SK-N-MC (cell line): ENCODE data around the gene ZG16B.

ENCODE experiments used
- DNase-seq: peaks from one replicate; pipeline ENCODE4 v3.0.0-alpha.2; 2011; ENCODE audit warnings: low read depth, low spot score
- H3K27ac ChIP-seq: fragments of 200-600 bp; sonication (generic); 2 replicates; pipeline ENCODE4 v1.5.1; 2016; ENCODE audit warnings: mixed run types
- H3K36me3 ChIP-seq: fragments of 200-600 bp; sonication (generic); 2 replicates; pipeline ENCODE4 v1.6.1; 2017; ENCODE audit warnings: antibody characterized with exemption, low read length, mixed read lengths; ENCODE audit not compliant: insufficient read depth
- H3K4me3 ChIP-seq: fragments of 200-600 bp; sonication (generic); 2 replicates; pipeline ENCODE4 v1.5.1; 2016
- H3K9ac ChIP-seq: fragments of 200-600 bp; sonication (generic); 2 replicates; pipeline ENCODE4 v1.8.0; 2017; ENCODE audit warnings: mixed run types, mixed read lengths; ENCODE audit not compliant: insufficient read length
- H3K9me3 ChIP-seq: fragments of 200-600 bp; sonication (generic); 2 replicates; pipeline ENCODE4 v1.6.1; 2017; ENCODE audit warnings: low read depth, mild to moderate bottlenecking, antibody characterized with exemption, low read length, moderate library complexity, mixed read lengths
- EZH2 ChIP-seq: fragments of 200-600 bp; sonication (generic); IDR thresholded peaks from one replicate; pipeline ENCODE4 v1.6.1; 2017; ENCODE audit warnings: antibody characterized with exemption
- FOXP2 ChIP-seq: optimal IDR thresholded peaks from 2 replicates; pipeline ENCODE3; 2011; ENCODE audit warnings: mild to moderate bottlenecking, moderate library complexity; ENCODE audit not compliant: insufficient read depth; ENCODE audit errors: extremely low read length, control extremely low read depth
- POLR2AphosphoS5 ChIP-seq: IDR thresholded peaks from 2 replicates; pipeline ENCODE4 v1.6.1; 2012; ENCODE audit warnings: mild to moderate bottlenecking, low read depth, low read length, borderline replicate concordance

ZG16B gene

GRCh38 chr16:2856061-2856670 is 26.1 kb downstream of the ZG16B start:
- no peak for DNase-seq
- Histone ChIP-seq H3K4me3 (no peak overlapping the region), H3K9me3 (no peaks in the 10 kb centered on the region), H3K27ac (no peak overlapping the region), H3K9ac (no peak overlapping the region), H3K36me3 (no peaks in the 10 kb centered on the region)
- TF ChIP-seq POLR2AphosphoS5 (no peak), FOXP2 (no peak), EZH2 (no peak)

DNA sequence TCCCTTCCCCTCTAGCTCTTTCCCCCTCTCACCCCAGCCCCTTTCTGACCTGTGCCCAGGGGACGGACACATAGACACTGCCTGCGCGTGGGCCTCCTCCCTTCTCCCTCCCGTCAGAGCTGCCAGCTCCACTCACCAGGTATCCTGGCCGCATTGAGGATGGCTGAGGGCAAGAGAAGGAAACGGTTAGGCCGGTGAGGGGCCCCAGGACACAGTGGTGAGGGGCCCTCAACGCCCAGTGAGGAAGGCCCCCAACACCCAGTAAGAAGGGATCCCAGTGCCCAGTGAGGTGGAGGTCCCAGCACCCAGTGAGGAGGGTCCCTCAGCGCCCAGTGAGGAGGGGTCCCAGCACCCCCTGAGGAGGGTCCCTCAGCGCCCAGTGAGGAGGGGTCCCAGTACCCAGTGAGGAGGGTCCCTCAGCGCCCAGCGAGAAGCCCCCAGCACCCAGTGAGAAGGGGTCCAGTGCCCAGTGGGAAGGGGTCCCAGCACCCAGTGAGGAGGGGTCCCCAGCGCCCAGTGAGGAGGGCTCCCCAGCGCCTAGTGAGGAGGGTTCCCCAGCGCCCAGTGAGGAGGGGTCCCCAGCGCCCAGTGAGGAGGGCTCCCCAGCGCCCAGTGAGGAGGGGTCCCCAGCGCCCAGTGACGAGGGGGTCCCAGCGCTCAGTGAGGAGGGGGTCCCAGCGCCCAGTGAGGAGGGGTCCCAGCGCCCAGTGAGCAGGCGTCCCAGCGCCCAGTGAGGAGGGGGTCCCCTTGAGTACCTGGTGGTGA is 26.8 kb downstream of the ZG16B start:
- Histone ChIP-seq H3K27ac (no peak overlapping the region), H3K9me3 (no peaks in the 10 kb centered on the region)

DNA sequence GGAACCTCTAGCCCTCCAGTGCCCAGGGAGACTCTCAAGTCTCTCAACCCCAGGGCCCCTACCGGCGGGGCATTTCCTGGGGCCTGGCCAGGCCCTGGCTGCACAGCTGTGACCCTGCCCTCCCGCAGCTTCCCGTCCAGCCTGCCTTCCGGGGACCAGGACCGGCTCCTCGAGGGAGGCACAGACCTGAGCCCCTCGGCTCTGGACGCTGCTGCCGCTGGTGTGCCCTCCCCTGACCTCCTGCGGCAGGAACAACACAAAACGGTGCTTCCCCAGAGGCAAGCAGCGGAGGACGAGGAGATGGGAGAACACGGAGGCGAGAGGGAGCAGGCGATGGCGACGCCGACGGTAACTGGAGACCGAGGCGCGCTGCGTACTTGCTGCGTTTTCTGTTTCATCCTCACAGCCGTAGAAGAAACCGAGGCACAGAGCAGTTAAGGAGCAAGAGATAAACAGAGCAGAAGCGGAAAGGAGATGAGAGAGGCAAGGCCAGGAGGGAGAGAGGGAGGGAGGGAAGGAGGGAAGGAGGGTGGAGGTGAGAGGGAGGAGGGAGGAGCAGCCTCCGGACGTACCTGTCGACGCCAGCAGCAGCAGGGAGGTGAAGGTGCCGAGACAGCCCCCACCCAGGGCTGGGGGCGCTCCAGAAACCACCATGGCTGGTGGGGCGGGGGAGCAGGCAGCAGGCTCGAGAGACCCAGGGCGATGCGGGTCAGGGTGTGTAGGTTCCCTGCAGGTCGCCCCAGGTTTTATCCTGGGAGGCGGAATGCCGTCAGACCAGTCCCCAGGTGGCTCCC is 27.5 kb downstream of the ZG16B start, which contains the start of gene PRSS22:
PRSS22 (minus strand) TSS at position 720 of the 794 bp plus-strand sequence; CDS start at position 654, 66 bp downstream.
- no peak for TF ChIP-seq FOXP2
- no peak for TF ChIP-seq POLR2AphosphoS5
- no peak for TF ChIP-seq EZH2
- H3K4me3 ChIP-seq, result no peak within 1 kb of the TSS
- H3K27ac ChIP-seq, result no peak within 1 kb of the TSS
- H3K9me3 ChIP-seq, result no peaks in the 10 kb centered on the region
- no peak for DNase-seq
- H3K9ac ChIP-seq, result no peak within 1 kb of the TSS
- H3K36me3 ChIP-seq, result no peaks in the 10 kb centered on the region

More for the DNA sequence above, 26.8 kb downstream of the ZG16B start:
- no peak for DNase-seq
- Histone ChIP-seq H3K4me3 (no peak overlapping the region), H3K36me3 (no peaks in the 10 kb centered on the region), H3K9ac (no peak overlapping the region)
- TF ChIP-seq FOXP2 (no peak), EZH2 (no peak), POLR2AphosphoS5 (no peak)

- no peak overlapping the region for H3K27ac ChIP-seq
- H3K36me3 ChIP-seq, result no peaks in the 10 kb centered on the region
- no peak overlapping the region for H3K9ac ChIP-seq
- DNase-seq, result no peak
- TF ChIP-seq EZH2, result no peak
- TF ChIP-seq FOXP2, result no peak
- TF ChIP-seq POLR2AphosphoS5, result no peak
- H3K9me3 ChIP-seq, result no peaks in the 10 kb centered on the region
- H3K4me3 ChIP-seq, result no peak overlapping the region
Measured at GRCh38 chr16:2858245-2859025, 28.3 kb downstream of the ZG16B start.

DNA sequence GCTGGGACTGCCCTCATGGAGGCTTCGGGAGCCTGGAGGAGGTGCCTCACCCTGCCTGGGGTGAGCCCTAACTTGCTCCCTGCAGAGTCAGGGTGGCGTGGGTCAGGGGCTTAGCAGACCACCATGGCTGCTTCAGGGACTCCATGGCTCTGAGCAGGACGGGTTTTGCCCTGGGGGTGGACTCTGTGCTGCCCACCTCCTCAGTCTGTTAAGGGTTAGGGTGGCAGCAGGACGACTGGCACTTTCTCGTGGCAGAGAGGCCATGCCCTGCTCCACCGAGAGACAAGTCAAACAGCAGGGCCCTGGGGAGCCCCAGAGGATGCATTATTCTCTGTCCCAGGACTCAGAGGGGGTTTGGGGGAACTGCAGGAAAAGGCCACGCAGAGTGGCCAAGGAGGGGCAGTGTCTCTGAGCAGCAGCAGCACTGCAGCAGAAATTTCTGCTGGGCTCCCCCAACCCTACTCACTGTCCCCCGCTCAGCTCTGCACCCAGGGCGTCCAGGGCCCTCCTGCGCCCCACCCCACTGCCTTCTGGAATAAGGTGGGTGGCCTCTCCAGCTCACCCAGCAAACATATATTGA is 29.7 kb downstream of the ZG16B start:
- no peak overlapping the region for H3K9ac ChIP-seq
- no peaks in the 10 kb centered on the region for H3K36me3 ChIP-seq
- no peak for DNase-seq
- TF ChIP-seq FOXP2 (no peak), POLR2AphosphoS5 (no peak), EZH2 (no peak)
- H3K9me3 ChIP-seq, result no peaks in the 10 kb centered on the region
- H3K4me3 ChIP-seq, result no peak overlapping the region
- H3K27ac ChIP-seq, result no peak overlapping the region

- Histone ChIP-seq H3K9me3 (no peaks in the 10 kb centered on the region), H3K36me3 (no peaks in the 10 kb centered on the region), H3K27ac (no peak overlapping the region), H3K4me3 (no peak overlapping the region), H3K9ac (no peak overlapping the region)
- no peak for DNase-seq
- no peak for TF ChIP-seq FOXP2
- no peak for TF ChIP-seq POLR2AphosphoS5
Measured at GRCh38 chr16:2860826-2861567, 30.9 kb downstream of the ZG16B start.

GRCh38 chr16:2865651-2866050 is 35.5 kb downstream of the ZG16B start:
- no peak for DNase-seq
- Histone ChIP-seq H3K9ac (no peak overlapping the region), H3K27ac (no peak overlapping the region), H3K9me3 (no peaks in the 10 kb centered on the region), H3K4me3 (no peak overlapping the region), H3K36me3 (no peaks in the 10 kb centered on the region)
- TF ChIP-seq POLR2AphosphoS5 (no peak), EZH2 (no peak), FOXP2 (no peak)
